GM18502 (cell line): ENCODE results near the gene RBM25.

Source experiments
- ATAC-seq: cut with Tn5 transposase; IDR thresholded peaks from one replicate; pipeline ENCODE4 v1.9.1; 2021; ENCODE audit warnings: mild to moderate bottlenecking; ENCODE audit not compliant: unreplicated experiment, poor library complexity

The RBM25 gene

GRCh38 chr14:73100334-73100733, 42.0 kb downstream of the RBM25 start:
- ATAC-seq = no peak

DNA sequence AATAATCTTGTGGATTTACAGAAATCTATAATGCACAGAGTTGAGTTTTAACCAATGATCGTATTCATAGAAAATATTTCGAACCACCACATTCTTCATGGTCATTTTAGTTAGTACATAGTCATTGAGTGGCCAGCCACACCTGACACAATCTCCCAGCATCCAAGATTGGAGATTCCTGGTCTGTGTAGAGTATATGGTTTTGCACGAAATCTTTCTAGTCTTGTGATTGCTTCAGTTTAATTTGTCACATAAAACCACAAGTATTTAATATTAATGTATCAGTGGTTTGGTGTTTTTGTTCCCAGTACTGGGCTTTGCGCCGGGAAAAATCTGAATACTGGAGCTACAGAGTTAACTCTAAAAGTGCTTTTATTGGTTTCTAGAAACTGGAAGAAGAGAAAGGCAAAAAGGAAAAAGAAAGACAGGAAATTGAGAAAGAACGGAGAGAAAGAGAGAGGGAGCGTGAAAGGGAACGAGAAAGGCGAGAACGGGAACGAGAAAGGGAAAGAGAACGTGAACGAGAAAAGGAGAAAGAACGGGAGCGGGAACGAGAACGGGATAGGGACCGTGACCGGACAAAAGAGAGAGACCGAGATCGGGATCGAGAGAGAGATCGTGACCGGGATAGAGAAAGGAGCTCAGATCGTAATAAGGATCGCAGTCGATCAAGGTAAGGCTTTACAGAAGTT, 44.6 kb downstream of the RBM25 start:
- no peak for ATAC-seq

DNA sequence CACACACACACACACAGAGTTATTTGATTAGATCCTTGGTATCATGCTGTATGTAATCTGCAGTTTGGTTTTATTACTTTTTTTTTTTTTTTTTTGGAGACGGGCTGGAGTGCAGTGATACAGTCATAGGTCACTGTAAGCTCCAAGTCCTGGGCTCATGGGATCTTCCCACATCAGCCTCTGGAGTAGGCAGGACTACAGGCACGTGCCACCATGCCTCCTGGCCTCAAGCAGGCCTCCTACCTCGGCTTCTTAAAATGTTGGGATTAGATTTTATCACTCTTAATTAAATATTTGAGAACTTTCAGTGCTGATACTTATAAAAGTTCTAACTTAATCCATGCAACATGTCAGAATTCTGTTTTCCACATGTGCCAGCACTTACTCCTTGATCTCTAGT, 46.7 kb downstream of the RBM25 start:
- no peak for ATAC-seq

GRCh38 chr14:73105727-73106126, 47.4 kb downstream of the RBM25 start:
- no peak for ATAC-seq

DNA sequence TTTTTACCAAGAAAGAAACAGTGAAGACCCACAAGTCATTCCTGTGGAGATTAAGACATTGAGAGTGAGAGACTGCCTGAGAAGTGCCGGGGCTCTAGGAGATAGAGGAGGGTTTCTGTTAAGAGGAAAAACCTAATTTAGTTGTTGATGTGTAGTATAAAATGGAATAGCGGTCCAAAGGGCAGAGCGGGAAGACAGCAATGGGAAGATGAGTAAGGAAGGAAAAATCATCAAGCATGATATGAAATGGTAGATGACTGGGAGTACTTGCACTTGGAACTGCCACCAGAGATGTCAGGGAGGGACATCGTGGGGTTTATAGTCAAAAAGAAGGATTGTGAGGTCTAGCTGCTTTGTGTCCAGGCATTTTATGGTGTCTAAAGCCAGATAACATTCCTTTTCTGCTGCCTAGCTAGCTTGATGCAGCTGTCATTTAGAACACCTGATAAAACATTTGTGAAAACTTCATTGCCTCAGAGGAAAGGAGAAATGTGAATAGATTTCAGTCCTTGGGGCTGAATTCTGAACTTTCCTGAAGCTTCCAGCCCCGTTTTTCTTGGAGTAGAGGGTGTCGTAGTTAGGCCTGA, 57.8 kb downstream of the RBM25 start:
- ATAC-seq = no peak

DNA sequence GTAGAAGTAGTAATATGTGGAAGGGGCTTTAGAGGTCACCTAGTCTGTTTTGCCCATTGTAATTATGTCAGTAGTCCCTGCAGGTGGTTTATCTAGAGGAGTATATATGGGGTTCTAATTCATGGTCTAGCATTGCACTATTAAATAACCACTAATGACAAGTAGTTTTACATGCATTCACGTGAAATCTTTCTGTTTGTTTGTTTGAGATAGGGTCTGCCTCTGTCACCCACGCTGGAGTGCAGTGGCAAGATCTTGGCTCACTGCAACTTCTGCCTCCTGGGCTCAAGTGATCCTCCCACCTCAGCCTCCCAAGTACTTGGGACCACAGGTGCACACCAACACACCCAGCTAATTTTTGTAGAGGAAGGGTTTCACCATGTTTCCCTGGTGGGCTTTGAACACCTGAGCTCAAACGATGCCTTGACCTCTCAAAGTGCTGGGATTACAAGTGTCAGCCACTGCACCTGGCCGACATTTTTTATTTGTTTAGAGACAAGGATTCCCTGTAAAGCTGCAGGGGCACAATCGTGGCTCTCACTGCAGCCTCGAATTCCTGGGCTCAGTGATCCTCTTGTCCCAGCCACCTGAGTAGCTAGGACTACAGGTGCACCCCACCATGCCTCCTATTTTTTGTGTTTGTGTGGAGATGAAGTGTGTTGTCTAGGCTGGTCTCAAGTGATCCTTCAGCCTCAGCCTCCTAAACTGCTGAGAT, 66.0 kb downstream of the RBM25 start:
- no peak for ATAC-seq

GRCh38 chr14:73125169-73125588, 66.8 kb downstream of the RBM25 start:
- ATAC-seq = no peak

DNA sequence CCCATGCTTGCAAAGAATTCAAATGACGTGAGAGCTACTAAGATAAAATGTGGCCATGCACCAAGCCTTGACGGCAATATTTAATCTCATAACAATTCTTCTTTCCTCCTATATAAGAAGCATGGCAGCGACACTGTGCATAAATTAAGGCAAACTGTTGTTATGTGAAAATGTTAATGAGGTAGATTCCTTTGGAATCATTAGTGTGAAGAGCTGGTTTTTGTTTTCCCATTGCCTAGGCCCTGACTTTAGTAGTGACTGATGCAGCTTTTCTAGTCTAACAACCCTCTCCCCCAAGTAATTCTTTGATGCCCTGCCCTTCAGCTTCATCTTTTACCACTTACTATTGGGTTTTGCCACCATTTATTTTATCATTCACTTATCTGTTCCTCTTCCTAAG, 67.4 kb downstream of the RBM25 start:
- ATAC-seq = no peak

DNA sequence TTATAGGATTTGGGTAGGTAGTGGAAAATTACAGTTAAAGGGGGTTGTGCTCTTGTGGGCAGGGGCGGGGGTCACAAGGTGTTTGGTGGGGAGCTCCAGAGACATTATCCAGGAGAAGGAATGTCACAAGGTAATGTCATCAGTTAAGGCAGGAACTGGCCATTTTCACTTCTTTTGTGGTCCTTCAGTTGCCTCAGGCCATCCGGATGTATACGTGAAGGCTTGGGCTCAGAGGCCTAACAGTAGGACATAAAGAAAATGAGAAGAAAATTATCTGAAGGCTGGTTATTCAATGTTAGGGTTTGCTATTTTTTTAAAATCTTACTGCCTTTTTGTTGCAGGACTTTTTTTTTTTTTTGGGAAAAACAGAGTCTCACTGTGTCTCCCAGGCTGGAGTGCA, 75.5 kb downstream of the RBM25 start:
- no peak for ATAC-seq

DNA sequence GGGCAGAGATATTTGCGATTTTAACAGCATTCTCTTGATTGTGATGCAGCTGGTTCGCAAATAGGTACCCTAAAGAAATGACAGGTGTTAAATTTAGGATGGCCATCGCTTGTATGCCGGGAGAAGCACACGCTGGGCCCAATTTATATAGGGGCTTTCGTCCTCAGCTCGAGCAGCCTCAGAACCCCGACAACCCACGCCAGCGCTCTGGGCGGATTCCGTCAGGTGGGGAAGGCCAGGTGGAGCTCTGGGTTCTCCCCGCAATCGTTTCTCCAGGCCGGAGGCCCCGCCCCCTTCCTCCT, 77.7 kb downstream of the RBM25 start:
- ATAC-seq = no peak

- peak; percentile 91 for ATAC-seq
These were observed 78.3 kb downstream of the RBM25 start, which contains the start of gene PSEN1 for GRCh38 chr14:73136387-73137225. PSEN1 (plus strand) TSS chr14:73136507; CDS start chr14:73148020, 11,513 bp downstream.

GRCh38 chr14:73140811-73141323, 82.5 kb downstream of the RBM25 start:
- no peak for ATAC-seq

DNA sequence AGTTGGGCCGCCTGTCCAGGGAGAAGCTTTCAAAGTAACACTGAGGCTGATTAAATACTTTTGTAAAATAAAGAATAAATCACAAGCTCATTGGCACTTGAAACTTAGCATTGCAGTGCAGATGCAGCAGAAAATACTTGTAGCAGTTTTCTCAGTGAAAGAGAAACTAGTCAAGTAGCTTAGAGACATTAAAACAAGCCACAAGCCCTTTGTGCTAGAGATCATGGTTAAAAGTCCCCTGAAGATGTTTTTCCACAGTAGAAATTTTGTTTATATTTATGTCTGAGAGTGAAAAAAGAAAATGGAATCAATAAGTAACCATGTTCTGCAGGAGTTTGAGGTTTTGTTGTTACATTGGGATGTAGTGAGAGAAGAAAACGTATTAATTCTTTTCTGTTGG, 83.9 kb downstream of the RBM25 start:
- no peak for ATAC-seq

- ATAC-seq = no peak
These were observed 84.7 kb downstream of the RBM25 start for GRCh38 chr14:73143003-73143402.

DNA sequence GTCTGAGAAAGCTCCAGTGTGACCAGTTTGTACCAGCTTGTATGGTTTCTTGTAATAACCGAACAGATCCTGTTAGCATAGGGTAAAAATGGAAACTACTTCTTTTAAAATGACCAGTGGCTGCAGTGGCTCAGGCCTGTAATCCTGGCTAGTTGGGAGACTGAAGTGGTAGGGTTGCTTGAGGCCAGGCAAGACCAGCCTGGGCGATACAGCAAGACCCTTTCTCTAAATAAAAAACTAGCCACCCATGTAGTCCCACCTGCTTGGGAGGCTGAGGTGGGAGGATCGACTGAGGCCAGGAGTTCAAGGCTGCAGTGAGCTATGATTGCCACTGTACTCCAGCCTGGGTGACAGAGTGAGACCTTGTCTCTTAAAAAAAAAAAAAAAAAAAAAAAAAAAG, 85.3 kb downstream of the RBM25 start:
- no peak for ATAC-seq

- no peak for ATAC-seq
These were observed 87.0 kb downstream of the RBM25 start for GRCh38 chr14:73145371-73145770.

GRCh38 chr14:73146111-73146510, 87.8 kb downstream of the RBM25 start:
- ATAC-seq = no peak

DNA sequence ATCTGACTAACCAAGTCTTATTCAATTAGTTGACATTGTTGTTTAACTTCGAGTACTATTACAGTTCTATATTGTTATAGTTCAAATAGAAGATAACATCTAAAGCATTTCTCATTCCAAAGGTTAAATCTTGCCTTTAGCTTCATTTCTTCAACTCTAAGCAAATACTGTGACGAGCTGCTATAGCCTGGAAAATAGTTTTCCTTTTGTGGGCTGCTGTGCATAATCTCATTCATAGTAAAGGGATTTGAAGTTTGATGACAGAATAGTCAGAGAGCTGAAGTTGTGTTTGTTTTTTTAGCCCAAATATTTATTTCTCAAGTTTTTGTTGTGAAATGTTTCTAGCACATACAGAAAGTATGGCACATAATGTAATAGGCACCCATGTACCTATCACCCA, 91.4 kb downstream of the RBM25 start:
- no peak for ATAC-seq

DNA sequence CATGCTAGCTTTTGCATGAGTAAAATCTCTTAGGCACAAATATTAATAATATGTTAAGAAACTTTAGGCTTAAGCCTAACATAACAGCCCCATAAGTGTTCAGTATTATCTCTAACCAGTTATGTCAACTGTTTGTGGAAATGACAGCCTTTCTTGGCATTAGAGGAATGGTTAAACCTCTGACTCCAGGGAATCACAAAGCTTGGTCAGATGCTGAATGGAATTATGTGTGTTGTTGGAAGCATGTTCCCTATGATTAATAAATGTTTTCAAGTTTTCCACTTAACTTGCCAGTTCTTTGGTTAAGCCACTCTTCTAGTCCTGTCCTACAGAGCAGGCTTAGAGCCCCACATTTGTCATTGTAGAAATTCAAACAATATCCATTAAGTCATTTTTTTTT, 94.9 kb downstream of the RBM25 start:
- ATAC-seq = no peak

DNA sequence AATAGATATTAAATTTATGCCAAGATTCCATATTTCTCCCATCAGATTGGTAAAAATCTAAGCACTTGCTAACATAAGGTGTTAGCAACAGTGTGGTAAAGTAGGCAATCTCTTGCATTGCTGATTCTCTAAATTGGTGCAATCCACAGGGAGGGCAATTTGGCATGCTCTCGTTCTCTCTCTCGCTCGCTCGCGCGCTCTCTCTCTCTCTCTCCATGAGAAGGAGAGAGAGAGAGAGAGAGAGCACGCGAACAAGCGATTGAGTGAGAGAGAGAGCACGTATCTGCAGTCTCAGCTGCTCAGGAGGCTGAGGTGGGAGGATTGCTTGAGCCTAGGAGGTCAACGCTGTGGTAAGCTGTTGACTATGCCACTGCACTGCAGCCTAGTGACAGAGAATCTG, 103.9 kb downstream of the RBM25 start:
- ATAC-seq = no peak

- no peak for ATAC-seq
These were observed 108.1 kb downstream of the RBM25 start for GRCh38 chr14:73166399-73166798.
